ENCODE results near the gene RNF148. TPM values are rescaled to one million over a fixed set of nuclear protein-coding genes. Genes with fewer than 3 reads are reported as not detected.

Gene RNF148, protein sequence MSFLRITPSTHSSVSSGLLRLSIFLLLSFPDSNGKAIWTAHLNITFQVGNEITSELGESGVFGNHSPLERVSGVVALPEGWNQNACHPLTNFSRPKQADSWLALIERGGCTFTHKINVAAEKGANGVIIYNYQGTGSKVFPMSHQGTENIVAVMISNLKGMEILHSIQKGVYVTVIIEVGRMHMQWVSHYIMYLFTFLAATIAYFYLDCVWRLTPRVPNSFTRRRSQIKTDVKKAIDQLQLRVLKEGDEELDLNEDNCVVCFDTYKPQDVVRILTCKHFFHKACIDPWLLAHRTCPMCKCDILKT
- 0.33 TPM for polyA plus RNA-seq (ENCODE audit: insufficient read length)
- long read RNA-seq, donor 1: 0 reads
- long read RNA-seq, donor 2: 0 reads
- long read RNA-seq, donor 3: 0 reads
- long read RNA-seq, donor 4: 0 reads
- long read RNA-seq, donor 5: 0 reads
- long read RNA-seq, donor 6: 0 reads
- long read RNA-seq, donor 7: 0 reads
- long read RNA-seq, donor 8: 0 reads

- no peak for DNase-seq
Observed at GRCh38 chr7:122702872-122703510, at the start of gene RNF148. Gene RNF148 (minus strand): TSS chr7:122702922. CDS start chr7:122702750, 172 bp downstream.

- no peak for DNase-seq
Observed at GRCh38 chr7:122750389-122750788, 47.7 kb upstream of the RNF148 start.

GRCh38 chr7:122748195-122748594 is 45.5 kb upstream of the RNF148 start:
- DNase-seq: no peak

DNA sequence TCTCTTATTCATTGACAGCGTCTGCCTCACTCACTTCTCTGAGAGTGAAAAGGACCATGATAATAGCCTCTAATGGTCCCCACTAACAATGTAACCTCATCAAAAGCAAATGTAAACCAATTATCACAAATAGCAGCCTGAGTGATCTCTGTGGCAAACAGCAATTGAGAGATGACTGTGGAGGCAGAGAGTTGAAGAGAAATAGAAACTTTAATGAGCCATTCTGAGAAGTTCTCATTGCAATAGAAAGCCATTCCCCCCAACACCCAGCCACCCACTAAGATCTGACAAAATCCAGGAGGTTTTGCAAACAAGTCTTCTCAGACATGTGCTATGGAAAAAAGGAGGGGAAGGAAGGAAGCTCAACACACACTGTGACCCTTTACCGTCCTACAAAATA is 44.2 kb upstream of the RNF148 start:
- no peak for DNase-seq

DNA sequence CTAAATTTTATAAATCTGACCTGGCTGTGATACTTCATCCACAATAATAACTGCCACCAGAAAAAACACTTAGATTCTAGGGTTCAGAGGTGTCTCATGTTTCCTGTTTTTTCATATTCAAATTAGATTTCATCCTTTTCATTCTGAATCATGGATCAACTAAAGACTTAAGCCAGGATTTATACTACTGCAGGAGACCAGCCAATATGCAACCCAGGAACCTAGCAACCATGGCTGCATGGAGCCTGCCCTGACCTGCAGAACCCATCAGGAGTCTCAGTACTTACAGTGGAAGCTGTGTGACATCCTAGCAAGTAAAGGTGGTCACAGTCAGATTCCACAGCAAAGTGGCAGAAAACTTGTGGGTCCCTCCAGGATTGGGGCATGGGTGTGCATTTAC is 40.5 kb upstream of the RNF148 start:
- no peak for DNase-seq

GRCh38 chr7:122738947-122739346 is 36.2 kb upstream of the RNF148 start:
- no peak for DNase-seq

DNA sequence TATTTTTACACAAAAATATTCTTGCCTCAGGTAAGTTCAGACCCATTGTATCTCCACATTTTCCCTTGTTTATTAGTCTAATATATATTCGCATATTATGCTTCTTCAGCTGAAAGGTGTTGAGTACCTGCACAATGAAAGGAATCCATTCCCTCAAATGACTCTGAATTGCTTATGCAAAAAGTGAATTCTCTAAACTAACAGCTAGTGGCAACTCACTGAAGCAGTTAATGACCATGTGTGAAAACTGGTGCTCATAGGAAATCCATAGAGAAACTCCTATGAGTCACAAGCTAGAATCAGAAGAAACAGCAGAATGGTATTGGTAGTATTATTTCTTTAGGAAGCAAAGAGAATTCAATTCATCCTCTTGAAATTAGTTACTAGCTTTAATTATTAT is 33.5 kb upstream of the RNF148 start:
- DNase-seq: no peak

GRCh38 chr7:122727759-122728158 is 25.0 kb upstream of the RNF148 start:
- no peak for DNase-seq

DNA sequence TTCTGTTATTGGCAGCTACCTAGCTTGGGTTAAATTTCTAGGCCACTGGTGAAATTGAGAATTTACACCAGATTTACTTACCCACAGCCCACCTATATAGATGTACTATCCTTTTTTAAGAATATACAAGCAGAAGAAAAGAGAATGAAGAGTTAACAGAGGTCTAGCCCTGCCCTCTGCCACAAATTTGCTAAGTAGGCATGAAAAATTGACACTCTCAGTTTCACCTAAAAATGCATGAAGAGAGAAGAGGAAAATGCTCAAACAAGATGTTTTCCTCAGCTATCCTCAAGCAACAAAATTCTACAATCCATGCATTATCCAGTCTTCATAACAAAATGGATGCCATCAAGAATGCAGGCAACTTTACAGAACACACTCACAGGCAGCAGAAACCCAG is 24.6 kb upstream of the RNF148 start:
- no peak for DNase-seq

DNA sequence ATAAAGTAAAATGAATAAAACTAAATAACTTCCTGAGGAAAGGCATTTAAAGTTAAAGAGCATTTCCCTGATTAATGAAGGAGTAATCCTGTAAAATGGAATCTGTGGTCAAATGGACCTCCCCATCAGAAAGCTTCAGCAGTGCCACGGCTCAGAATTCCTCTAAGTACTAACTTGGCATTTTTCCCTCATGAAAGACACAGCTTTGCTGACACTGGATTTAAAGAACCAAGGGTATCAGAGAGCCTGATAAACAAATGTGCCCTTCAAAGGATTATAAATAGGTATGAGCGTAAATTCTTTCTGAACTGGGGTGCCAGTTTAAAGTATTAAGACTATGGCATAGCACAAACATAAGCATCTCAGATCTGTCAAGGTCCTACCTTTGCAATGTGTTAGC is 24.2 kb upstream of the RNF148 start:
- DNase-seq: no peak

DNA sequence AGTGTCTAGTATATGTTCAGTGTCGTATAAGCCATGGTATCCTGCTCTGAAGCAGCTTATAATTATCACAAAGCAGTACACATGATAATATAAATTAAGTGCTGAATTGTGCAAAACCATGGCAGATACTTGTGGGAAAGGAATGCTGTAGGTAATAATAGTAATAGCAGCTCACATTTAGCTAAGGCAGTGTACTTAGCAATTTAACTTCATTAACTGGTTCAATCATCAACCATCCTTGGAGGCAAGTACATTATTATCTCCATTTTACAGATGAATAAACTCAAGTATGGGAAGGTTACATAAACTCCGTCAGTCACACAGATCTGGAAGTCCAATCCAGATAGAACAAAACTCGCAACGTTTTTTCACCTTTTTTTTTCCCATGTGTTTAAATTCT is 21.6 kb upstream of the RNF148 start:
- peak; percentile 14 for DNase-seq

GRCh38 chr7:122719010-122719578 is 16.4 kb upstream of the RNF148 start:
- no peak for DNase-seq

DNA sequence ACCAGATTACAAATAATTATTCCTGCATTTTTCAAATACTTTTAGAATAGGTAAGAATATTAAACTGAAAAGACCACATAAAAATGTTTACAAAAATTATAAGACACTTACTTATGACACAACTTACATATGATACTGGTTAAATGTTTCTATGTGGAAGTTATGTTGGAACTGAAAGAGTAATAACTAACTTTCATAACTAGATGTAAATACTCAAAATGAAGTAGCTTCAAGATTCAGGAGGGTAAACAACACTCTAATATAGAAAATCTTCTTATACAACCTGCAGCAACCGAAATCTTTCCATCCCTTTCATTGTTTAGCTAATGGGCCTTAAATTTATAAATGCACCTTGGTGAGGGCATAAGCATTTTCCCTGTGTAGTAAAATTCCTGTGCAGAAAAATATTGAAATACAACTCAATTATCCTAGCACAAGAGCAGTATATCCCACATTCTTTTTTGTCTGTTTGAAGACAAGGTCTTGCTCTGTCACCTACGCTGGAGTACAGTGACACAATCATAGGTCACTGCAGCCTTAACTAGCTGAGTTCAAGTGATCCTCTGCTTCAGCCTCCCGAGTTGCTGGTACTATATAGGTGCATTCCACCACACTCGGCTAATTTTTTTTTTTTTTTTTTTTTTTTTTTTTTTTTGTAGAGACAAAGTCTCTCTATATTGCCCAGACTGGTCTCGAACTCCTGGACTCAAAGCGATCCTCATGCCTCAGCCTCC is 14.8 kb upstream of the RNF148 start:
- DNase-seq: no peak

DNA sequence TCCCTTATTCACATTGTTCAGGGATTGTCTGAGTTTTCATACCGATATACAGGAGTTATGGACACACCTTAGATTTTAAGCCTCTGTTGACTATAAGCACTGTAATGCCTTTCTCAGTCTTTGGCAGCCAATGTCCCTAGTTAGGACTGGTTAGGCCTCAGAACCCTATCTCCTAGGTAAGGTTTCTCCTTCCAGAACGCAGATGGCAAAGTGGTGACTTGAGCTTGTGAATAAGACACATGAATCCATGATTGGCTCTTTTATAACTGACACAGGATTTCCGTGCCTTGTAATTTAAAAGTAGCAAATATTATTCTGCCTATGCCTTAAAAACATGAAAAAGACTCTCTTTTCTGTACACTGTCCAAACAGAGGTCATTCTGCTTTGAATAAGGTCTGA is 12.5 kb upstream of the RNF148 start:
- DNase-seq: no peak

DNA sequence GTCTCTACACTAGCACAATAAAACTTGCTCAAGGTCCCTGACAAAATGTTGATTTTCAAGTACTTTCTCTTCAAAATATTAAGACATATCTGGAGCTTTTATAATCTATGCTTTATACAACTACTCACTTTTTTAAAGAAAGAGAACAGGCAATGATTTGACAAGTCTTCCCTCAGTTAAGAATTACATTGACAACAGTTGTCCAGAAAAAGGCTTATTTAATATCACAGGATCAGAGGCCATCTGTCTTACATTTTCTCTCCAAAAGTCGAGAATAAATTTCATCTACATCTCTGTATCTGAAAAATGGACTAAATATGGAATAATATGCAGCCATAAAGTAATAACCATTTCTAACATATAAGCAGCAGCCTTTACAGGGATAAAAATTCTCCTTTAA is 8.2 kb upstream of the RNF148 start:
- no peak for DNase-seq

DNA sequence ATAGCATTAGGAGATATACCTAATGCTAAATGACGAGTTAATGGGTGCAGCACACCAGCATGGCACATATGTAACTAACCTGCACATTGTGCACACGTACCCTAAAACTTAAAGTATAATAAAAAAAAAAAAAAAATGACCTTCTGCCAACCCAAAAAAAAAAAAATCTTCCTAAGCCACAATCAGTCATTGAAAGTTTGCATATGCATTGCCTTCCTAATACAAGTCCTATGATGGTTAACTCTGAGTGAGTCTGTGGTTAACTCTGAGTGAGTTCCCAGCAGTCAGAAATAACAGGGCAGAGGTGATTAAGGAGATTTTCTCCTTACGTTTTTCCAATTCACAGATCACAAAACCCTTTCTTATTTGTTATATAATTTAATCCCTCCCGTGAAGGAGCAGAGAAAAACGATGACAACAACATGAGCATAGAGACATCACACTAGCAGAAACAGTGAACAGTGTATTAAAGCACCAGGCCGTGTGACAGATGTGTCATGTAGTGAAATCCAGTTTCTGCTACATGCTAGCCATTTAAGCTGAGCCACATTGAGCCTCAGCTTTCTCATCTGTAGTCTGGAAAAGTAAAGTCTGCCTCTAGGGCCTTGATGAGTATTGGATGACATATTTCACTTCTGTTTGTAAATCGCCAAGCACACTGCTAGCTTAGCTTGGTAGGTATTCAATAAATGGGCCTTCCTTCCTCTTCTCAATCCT is 7.4 kb upstream of the RNF148 start:
- DNase-seq: no peak

GRCh38 chr7:122706836-122707235 is 4.1 kb upstream of the RNF148 start:
- no peak for DNase-seq

- DNase-seq: no peak
Observed at GRCh38 chr7:122699017-122699416, 3.7 kb downstream of the RNF148 start, which contains the start of gene RNF133. Gene RNF133 (minus strand): TSS chr7:122699117. CDS start chr7:122698918, 199 bp downstream.

- no peak for DNase-seq
Observed at GRCh38 chr7:122695816-122696215, 6.9 kb downstream of the RNF148 start.

DNA sequence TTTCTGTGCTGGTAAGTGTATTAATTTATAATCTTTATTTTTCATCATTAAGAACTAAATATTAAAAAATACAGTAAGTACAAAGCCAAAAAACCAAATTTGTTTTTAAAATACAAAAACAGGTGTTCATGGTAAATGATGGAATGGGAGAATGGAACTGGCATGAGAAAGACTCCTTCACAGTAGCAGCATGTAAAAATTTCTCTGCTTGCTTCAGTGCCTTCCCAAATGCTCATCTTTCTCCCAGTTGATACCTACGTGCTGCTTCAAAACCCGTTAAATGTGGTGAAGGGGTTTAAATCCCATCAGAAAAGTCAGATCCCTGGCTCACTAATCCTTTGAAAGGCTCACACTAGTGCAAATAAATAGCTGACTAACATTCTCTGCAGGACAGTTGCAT is 8.0 kb downstream of the RNF148 start:
- no peak for DNase-seq

GRCh38 chr7:122692769-122693309 is 9.9 kb downstream of the RNF148 start:
- DNase-seq: no peak
